ENCODE data around the gene BEND7.

Gene BEND7

DNA sequence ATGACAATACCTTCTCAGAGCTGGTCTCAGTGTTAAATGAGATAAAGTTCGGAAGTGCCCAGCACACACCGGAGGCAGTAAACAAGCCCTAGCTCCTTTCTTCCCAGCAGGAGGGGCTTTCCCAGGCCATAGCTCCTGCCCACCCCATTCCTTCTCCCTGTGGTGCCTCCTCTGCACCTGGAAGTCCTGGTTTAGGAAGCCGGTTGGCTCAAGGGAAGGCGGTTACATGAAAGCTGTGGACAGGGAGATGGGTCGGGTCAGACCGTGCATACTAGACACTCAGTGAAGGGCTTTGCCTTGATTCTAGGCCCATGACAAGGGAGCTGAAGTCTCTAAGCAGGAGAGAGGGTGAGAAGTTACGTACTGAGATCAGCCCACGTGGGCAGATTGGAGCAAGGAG is 8.6 kb downstream of the BEND7 start:
- no peak for DNase-seq (ENCODE audit: low spot score)

- DNase-seq (ENCODE audit: low spot score), result no peak
These were observed 10.6 kb downstream of the BEND7 start for GRCh38 chr10:13518076-13518692.

DNA sequence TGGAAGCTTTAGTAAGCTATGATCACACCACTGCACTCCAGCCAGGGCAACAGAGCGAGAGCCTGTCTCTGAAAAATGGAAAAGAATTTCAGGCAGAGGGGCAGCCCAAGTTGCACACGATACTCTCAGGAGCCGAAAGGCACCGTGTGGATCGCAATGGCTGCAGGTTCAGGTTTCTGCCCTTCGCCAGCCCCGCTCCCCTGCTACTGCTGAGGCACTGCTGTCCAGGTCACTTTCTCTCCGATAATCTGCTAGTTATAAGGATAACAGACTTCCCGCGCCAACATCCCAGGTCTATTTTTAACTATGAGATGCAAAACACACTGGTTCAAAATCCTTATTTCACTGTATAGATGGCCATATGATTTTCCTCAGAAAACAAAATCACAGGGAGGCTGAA is 11.1 kb downstream of the BEND7 start:
- DNase-seq (ENCODE audit: low spot score), result no peak

DNA sequence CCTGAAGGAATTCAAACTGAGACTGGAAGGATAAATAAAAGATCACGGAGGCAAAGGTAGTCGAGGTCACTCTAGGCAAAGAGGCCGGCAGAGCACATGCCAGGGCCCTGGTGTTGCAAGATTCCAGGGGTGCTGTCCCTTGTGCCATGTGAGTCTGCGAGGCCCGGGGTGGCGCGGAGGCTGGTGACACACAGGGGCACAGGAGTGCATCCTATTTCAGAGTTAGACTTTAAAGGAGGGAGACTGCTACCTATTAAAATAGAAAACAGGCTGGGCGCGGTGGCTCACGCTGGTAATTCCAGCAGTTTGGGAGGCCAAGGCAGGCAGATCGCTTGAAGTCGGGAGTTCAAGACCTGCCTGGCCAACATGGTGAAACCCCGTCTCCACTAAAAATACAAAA is 12.6 kb downstream of the BEND7 start:
- DNase-seq (ENCODE audit: low spot score), result no peak

GRCh38 chr10:13515467-13515866 is 13.3 kb downstream of the BEND7 start:
- DNase-seq (ENCODE audit: low spot score), result no peak

GRCh38 chr10:13514296-13514695 is 14.5 kb downstream of the BEND7 start:
- no peak for DNase-seq (ENCODE audit: low spot score)

- no peak for DNase-seq (ENCODE audit: low spot score)
These were observed 16.2 kb downstream of the BEND7 start for GRCh38 chr10:13512564-13512963.

- DNase-seq (ENCODE audit: low spot score), result no peak
These were observed 17.4 kb downstream of the BEND7 start for GRCh38 chr10:13511409-13511808.

- DNase-seq (ENCODE audit: low spot score), result no peak
These were observed 23.6 kb downstream of the BEND7 start for GRCh38 chr10:13505052-13505680.

GRCh38 chr10:13503745-13504463 is 24.9 kb downstream of the BEND7 start:
- no peak for DNase-seq (ENCODE audit: low spot score)

GRCh38 chr10:13502380-13502779 is 26.4 kb downstream of the BEND7 start:
- no peak for DNase-seq (ENCODE audit: low spot score)

DNA sequence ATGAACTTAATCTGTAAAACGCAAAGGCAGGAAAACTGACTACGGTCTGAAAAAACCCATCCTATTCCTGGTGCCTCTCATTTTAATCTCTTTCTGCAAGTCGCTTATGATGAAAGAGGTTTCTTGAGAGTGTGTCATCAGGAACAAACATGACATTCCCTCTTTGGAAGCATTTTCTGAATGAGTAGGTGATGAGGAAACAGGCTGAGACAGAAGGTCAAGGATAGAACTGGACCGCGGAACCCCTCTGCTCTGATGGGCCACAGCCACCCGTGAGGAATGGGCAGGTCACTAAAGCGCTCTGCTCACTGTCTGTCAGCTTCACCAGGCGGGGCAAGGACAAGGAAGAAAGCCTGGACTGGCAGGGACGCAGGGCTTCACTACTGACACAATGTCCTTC is 28.6 kb downstream of the BEND7 start:
- DNase-seq (ENCODE audit: low spot score), result no peak

DNA sequence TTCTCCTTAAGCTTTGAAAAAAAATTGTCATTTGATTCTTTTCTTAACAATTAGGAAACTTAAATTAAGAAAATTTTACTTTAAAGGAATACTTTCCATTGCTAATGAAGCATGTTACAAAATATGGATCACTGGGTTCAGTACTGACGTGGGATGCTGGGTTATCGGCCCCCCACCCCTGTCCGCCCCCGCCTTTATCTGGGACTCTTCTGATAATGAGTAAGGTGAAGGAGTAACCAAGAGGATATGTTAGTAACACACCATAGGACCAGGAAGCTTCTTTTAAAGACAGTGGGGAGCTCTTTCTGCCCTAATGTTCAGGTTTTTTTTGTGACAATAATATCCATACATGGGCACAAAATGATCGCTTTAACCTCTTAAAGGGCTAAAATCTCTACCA is 29.7 kb downstream of the BEND7 start:
- no peak for DNase-seq (ENCODE audit: low spot score)

GRCh38 chr10:13496931-13497330 is 31.9 kb downstream of the BEND7 start:
- no peak for DNase-seq (ENCODE audit: low spot score)

GRCh38 chr10:13496164-13496563 is 32.6 kb downstream of the BEND7 start:
- DNase-seq (ENCODE audit: low spot score), result no peak

GRCh38 chr10:13492493-13493180 is 36.2 kb downstream of the BEND7 start:
- DNase-seq (ENCODE audit: low spot score), result no peak

DNA sequence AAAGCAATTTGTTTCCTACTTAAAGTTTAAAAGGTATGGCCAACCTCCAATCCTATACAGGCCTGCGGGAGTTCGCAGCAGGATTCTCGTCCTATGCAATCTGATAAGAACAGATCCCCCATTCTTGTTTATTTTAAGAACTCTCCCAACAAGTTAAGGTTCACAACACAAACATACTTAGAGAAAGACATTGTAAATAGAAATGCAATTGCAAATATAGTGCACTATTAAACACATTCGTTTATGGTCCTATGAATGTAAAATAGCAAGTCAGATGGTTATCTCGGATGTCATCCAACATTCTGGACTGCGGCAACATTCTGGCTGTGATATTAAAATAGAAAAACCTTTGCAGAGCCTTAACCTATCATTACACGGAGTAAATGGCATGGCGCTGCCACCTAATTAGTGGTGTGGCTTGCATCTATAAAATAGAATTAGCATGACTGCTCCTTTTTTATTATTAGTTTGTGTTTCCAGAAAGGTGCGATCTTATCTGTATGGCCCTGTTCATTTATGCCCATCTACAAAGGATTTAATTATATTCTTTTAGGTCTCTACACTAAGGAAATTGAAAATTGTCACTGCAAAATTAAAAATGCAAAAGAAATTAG is 37.0 kb downstream of the BEND7 start:
- DNase-seq (ENCODE audit: low spot score), result no peak

GRCh38 chr10:13490503-13490902 is 38.3 kb downstream of the BEND7 start:
- no peak for DNase-seq (ENCODE audit: low spot score)

DNA sequence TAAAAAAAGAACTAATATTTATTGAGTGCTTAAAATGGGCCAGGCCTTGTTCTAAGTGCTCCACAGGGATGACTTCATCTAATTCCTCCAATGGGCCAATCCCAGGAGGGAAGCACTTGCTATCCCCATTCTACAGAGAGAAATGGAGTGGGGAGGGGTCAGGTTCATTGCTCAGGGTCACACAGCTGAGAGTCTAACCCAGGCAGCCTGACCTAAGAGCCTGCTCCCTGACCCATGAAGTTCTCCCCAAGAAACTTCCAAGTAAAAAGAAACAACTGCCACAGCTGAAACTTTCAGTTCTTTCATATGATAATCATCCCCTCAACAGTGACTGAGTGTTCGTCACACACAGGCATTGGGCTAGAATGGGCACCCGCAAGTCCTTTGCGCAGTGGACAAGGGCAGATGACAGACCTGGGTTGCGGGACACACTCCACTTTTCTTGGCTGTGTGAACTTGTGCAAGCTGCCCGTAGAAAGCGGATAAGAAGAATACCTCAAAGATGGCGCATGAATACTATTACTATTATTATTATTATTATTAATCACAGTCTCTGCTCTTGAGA is 39.7 kb downstream of the BEND7 start:
- no peak for DNase-seq (ENCODE audit: low spot score)

GRCh38 chr10:13485623-13486022 is 43.2 kb downstream of the BEND7 start:
- no peak for DNase-seq (ENCODE audit: low spot score)

GRCh38 chr10:13483951-13484350 is 44.9 kb downstream of the BEND7 start:
- DNase-seq (ENCODE audit: low spot score), result no peak

DNA sequence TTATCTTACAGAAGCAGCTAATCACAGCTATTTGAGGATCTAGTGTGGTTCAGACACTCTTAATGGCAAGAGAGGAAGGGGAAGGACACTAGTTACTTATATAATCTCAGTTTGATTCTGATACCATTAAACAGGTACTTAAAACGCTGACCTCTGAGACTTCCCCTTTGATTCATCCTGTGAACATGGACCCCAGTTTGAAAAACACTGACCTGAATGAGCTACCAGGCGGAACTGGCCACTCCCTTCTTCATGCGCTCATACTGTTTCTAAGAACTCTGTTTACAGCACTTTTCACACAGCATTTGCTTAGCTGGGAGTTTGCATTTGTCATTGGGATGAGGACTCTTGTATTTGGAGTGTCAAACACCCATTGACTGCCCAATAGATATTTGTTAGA is 45.7 kb downstream of the BEND7 start:
- no peak for DNase-seq (ENCODE audit: low spot score)
